IPS-20b (cell line): ENCODE measurements around the gene GPR162.
A peak's percentile ranks its signal among the peaks of the same experiment; 100 is the strongest.

Source experiments
- H3K27ac ChIP-seq: one replicate; pipeline ENCODE4 v1.5.1; 2013; ENCODE audit warnings: low read length
- H3K27me3 ChIP-seq: 2 replicates; pipeline ENCODE4 v1.6.1; 2013; ENCODE audit warnings: mild to moderate bottlenecking, low read length, inconsistent platforms; ENCODE audit not compliant: insufficient read depth
- H3K36me3 ChIP-seq: 2 replicates; pipeline ENCODE4 v1.6.1; 2013; ENCODE audit warnings: low read depth, mild to moderate bottlenecking, inconsistent platforms, low read length, moderate library complexity; ENCODE audit not compliant: insufficient read depth
- H3K4me1 ChIP-seq: 2 replicates; pipeline ENCODE4 v1.6.1; 2013; ENCODE audit warnings: mild to moderate bottlenecking, control low read depth, inconsistent platforms, low read length, moderate library complexity; ENCODE audit not compliant: insufficient read depth
- H3K4me3 ChIP-seq: 2 replicates; pipeline ENCODE4 v1.5.1; 2013; ENCODE audit warnings: mild to moderate bottlenecking, low read length, inconsistent platforms
- H3K9ac ChIP-seq: 2 replicates; pipeline ENCODE4 v1.6.1; 2013; ENCODE audit warnings: low read depth, mild to moderate bottlenecking, inconsistent platforms, low read length, moderate library complexity
- H3K9me3 ChIP-seq: 2 replicates; pipeline ENCODE4 v1.6.1; 2013; ENCODE audit warnings: mild to moderate bottlenecking, low read depth, low read length, inconsistent platforms; ENCODE audit not compliant: insufficient read depth

The GPR162 gene

GRCh38 chr12:6779708-6780432 is 41.8 kb upstream of the GPR162 start:
- peaks cover 4% of the 10 kb centered on the region; the same call in 1 of the 2 replicates for H3K4me1 ChIP-seq
- H3K27ac ChIP-seq = no peak overlapping the region

GRCh38 chr12:6780573-6780972 is 41.0 kb upstream of the GPR162 start:
- Histone ChIP-seq H3K27me3 (peaks cover 23% of the 10 kb centered on the region), H3K4me1 (peaks cover 4% of the 10 kb centered on the region; the same call in 1 of the 2 replicates), H3K4me3 (no peak overlapping the region), H3K27ac (no peak overlapping the region), H3K9ac (no peak overlapping the region), H3K9me3 (no peaks in the 10 kb centered on the region), H3K36me3 (no peaks in the 10 kb centered on the region)

More at GRCh38 chr12:6779708-6780432, 41.8 kb upstream of the GPR162 start:
- Histone ChIP-seq H3K9ac (no peak overlapping the region), H3K9me3 (no peaks in the 10 kb centered on the region), H3K27me3 (peaks cover 26% of the 10 kb centered on the region), H3K36me3 (no peaks in the 10 kb centered on the region), H3K4me3 (no peak overlapping the region)

- Histone ChIP-seq H3K9me3 (no peaks in the 10 kb centered on the region), H3K27ac (no peak overlapping the region), H3K36me3 (no peaks in the 10 kb centered on the region), H3K9ac (no peak overlapping the region), H3K27me3 (peaks cover 16% of the 10 kb centered on the region), H3K4me1 (peaks cover 12% of the 10 kb centered on the region; the same call in 1 of the 2 replicates), H3K4me3 (no peak overlapping the region)
These were observed 39.5 kb upstream of the GPR162 start for GRCh38 chr12:6782119-6782518.

- peaks cover 7% of the 10 kb centered on the region; the same call in 1 of the 2 replicates for H3K27me3 ChIP-seq
- H3K36me3 ChIP-seq = no peaks in the 10 kb centered on the region
- H3K4me1 ChIP-seq = peaks cover 11% of the 10 kb centered on the region; the same call in 1 of the 2 replicates
- no peak overlapping the region for H3K9ac ChIP-seq
- no peak overlapping the region for H3K4me3 ChIP-seq
- H3K27ac ChIP-seq = no peak overlapping the region
- no peaks in the 10 kb centered on the region for H3K9me3 ChIP-seq
These were observed 38.6 kb upstream of the GPR162 start for GRCh38 chr12:6782850-6783566.

GRCh38 chr12:6783828-6784227 is 37.8 kb upstream of the GPR162 start:
- H3K4me3 ChIP-seq = no peak overlapping the region
- H3K27me3 ChIP-seq = no peaks in the 10 kb centered on the region
- H3K27ac ChIP-seq = no peak overlapping the region
- H3K36me3 ChIP-seq = no peaks in the 10 kb centered on the region
- no peak overlapping the region for H3K9ac ChIP-seq
- H3K4me1 ChIP-seq = peaks cover 11% of the 10 kb centered on the region; the same call in 1 of the 2 replicates
- H3K9me3 ChIP-seq = no peaks in the 10 kb centered on the region

GRCh38 chr12:6784296-6784695 is 37.3 kb upstream of the GPR162 start:
- H3K9me3 ChIP-seq = no peaks in the 10 kb centered on the region
- no peaks in the 10 kb centered on the region for H3K27me3 ChIP-seq
- no peak overlapping the region for H3K4me3 ChIP-seq
- no peak overlapping the region for H3K27ac ChIP-seq
- no peaks in the 10 kb centered on the region for H3K36me3 ChIP-seq
- H3K4me1 ChIP-seq = peaks cover 11% of the 10 kb centered on the region; the same call in 1 of the 2 replicates
- H3K9ac ChIP-seq = no peak overlapping the region

GRCh38 chr12:6784761-6785160 is 36.9 kb upstream of the GPR162 start:
- no peaks in the 10 kb centered on the region for H3K9me3 ChIP-seq

GRCh38 chr12:6786416-6787094 is 35.1 kb upstream of the GPR162 start:
- H3K4me3 ChIP-seq = peak overlapping the region; percentile 32; the same call in 1 of the 2 replicates
- peak overlapping the region; percentile 14; the same call in 1 of the 2 replicates for H3K9ac ChIP-seq
- H3K36me3 ChIP-seq = no peaks in the 10 kb centered on the region
- no peaks in the 10 kb centered on the region for H3K27me3 ChIP-seq
- H3K4me1 ChIP-seq = peaks cover 11% of the 10 kb centered on the region; the same call in 1 of the 2 replicates
- no peak overlapping the region for H3K27ac ChIP-seq
- no peaks in the 10 kb centered on the region for H3K9me3 ChIP-seq

More at GRCh38 chr12:6784761-6785160, 36.9 kb upstream of the GPR162 start:
- Histone ChIP-seq H3K9ac (no peak overlapping the region), H3K36me3 (no peaks in the 10 kb centered on the region), H3K27me3 (no peaks in the 10 kb centered on the region), H3K27ac (no peak overlapping the region), H3K4me1 (peaks cover 11% of the 10 kb centered on the region; the same call in 1 of the 2 replicates), H3K4me3 (no peak overlapping the region)

- Histone ChIP-seq H3K9ac (peak overlapping the region; percentile 24; the same call in 1 of the 2 replicates), H3K4me3 (peak overlapping the region; percentile 32; the same call in 1 of the 2 replicates), H3K4me1 (peaks cover 11% of the 10 kb centered on the region; the same call in 1 of the 2 replicates), H3K27me3 (no peaks in the 10 kb centered on the region), H3K27ac (no peak overlapping the region), H3K9me3 (no peaks in the 10 kb centered on the region), H3K36me3 (no peaks in the 10 kb centered on the region)
These were observed 34.3 kb upstream of the GPR162 start for GRCh38 chr12:6787309-6787708.

GRCh38 chr12:6788972-6789924 is 32.4 kb upstream of the GPR162 start, which contains the start of gene CD4:
Gene CD4 (plus strand): TSS chr12:6789528. CDS start chr12:6800139, 10,611 bp downstream.
- H3K4me1 ChIP-seq = peaks cover 11% of the 10 kb centered on the region; the same call in 1 of the 2 replicates
- H3K9me3 ChIP-seq = no peaks in the 10 kb centered on the region
- no peak within 1 kb of the TSS for H3K4me3 ChIP-seq
- H3K27me3 ChIP-seq = no peaks in the 10 kb centered on the region
- no peaks in the 10 kb centered on the region for H3K36me3 ChIP-seq
- no peak within 1 kb of the TSS for H3K27ac ChIP-seq
- H3K9ac ChIP-seq = no peak within 1 kb of the TSS
